ENCODE measurements around the gene MTG1.
"Not testable (repeated sequence)": the region's sequence is repeated elsewhere in the genome, so short reads cannot be mapped to it uniquely, and the experiment has no call there.

The MTG1 gene

DNA sequence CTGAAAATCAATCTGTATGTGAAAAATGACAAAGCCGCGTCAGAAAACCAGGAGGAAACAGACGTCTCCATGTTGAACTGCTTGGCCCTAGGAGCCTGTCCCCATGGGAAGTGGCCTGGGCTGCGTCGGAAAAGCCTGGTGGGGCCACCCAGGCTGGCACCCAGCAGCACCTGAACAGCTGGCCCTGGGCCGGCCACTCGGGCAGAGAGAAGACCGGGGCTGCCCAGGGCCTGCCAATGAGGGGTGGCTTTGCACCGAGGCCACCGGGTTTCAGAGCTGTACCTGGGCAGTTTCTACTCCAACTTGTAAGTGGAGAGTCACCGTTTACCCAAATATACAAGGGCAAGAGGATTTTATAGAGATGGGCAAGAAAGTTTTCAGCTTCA is 35.0 kb upstream of the MTG1 start:
- no peak for DNase-seq (ENCODE audit: low read depth)

DNA sequence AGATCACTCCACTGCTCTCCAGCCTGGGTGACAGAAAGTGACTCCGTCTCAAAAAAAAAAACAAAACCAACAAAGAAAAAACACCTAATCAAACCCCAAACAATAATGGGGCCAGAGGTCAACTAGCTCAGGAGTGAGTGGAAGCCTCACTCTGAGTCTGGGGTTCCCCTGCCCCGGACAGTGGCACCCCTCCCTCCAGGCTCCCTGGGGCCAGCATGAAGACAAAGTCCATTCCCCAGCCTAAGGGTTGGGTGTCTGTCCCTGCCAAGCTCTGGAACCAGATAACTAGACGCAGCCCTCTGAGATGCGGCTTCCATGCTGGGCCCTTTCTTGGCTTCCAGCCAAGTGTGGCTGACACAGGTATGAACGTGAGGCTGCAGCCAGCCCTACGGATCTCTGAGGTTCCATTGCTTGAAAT is 34.4 kb upstream of the MTG1 start:
- no peak for DNase-seq (ENCODE audit: low read depth)

DNA sequence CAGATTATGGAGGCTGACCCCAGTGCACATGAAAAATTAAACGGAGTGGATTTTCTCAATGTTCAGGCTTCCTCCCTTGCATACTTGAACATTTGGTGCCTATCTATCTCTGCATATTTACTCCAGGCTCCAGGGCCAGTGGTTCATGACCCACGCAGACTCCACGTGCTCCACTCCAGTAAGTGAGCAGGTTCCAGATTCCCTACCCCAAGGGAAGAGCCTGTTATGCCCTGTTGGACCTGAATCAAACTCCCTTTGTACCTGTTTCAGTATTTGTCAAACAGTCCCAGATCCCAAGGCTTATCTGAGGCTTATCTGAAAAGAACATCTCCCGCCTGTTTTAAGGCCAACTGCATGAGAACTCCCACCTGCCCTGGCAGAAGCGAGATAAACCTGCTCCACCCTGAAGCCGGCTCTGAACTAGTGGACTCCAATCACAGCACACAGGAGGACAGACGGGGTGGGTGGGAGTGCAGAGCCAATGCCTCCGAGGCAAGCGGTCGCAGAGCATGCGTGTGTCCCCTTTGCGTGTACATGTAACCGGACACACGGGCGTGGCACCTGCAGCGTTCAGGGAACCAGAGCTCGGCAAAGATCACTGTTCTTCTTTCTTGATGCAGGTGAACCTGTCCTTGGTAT is 33.9 kb upstream of the MTG1 start:
- no peak for DNase-seq (ENCODE audit: low read depth)

DNA sequence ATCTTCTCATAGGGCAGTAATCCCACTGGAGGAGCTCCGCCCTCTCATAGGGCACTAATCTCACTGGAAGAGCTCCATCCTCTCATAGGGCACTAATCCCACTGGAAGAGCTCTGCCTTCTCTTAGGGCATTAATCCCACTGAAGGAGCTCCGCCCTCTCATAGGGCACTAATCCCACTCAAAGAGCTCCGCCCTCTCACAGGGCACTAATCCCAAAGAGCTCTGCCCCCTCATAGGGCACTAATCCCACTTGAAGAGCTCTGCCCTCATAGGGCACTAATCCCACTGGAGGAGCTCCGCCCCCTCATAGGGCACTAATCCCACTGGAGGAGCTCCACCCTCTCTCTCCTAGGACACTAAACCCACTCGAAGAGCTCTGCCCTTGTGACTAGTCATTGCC is 32.7 kb upstream of the MTG1 start:
- no peak for DNase-seq (ENCODE audit: low read depth)

DNA sequence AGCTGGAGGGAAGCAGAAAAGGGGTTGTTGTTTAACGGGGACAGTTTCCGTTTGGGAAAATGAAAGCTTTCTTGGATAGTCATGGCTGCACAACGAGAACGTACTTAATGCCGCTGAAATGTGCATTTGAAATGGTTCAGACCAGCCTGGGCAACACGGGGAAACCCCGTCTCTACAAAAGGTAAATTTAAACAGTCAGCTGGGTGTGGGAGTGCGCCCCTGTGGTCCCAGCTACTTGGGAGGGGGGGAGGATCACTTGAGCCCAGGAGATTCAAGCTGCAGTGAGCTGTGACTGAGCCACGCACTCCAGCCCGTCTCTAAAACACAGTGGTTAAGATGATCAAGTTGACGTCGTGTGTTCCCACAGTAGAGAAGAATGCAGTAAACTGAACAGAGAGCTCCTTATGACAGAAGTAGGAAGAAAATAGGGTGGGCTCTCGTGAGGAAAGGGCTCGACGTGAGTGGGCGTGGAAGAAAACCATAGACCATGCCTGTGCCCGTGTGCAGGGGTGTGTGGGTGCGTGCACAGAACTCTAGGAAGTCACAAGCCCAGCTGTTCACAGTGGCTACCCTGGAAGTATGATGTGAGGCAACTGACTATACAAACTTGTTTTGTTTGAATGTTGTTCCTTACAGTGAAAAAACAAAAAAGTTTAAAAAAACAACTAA is 32.0 kb upstream of the MTG1 start:
- no peak for DNase-seq (ENCODE audit: low read depth)

DNA sequence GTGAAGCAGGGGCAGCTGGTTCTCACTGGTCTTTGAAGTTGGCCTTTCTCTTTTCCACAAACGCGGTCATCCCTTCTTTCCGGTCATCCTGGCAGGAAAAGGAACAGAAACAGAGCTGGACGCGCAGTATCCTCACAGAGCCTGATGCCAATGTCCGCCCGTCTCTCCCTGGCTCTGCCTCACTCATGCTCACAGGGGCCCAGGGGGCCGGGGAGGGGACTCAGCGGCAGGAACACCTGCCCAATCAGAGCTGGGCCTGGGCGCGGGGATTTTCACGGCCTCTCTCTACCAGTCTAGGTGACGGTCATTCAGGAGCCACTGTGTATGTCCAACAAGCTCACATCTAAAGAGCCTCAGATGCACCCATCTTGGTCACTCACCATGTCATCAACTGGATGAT is 31.1 kb upstream of the MTG1 start:
- no peak for DNase-seq (ENCODE audit: low read depth)

DNA sequence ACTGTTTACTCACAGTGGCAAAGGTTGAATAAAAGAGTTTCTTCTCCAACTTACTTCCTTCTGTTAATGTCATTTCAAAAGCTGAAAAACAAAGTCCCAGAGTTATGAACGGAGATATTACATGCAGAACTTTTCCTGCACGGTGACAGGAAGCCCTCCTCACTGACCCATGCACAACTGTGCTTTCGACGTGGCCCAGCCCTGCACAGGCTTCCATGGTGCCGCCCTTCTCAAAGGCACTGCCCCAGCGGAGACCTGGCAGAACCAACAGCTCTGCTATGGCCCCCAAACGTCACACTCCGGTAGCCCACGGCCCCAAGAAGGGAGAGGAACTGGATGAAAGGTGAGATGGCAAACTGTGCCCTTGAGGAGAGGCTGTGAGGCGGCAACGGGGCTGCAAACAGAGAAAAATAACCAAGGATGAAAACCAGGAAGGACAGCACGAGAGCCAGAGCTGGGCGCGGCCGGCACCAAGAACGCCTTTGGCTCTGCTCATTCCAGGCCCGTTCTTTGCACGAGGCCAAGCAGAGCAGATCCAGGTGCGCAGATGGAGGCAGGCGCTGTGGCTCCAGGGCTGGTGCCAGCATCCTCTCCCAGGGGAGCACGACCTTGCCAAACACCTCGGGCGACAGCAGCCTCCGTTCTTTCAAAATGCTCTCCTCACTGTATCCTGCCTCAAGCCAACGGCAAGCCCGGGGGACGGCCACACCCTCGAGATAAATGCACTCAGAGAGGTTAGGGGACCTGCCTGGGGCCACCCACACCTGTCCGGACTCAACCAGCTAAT is 29.1 kb upstream of the MTG1 start:
- DNase-seq (ENCODE audit: low read depth): no peak

DNA sequence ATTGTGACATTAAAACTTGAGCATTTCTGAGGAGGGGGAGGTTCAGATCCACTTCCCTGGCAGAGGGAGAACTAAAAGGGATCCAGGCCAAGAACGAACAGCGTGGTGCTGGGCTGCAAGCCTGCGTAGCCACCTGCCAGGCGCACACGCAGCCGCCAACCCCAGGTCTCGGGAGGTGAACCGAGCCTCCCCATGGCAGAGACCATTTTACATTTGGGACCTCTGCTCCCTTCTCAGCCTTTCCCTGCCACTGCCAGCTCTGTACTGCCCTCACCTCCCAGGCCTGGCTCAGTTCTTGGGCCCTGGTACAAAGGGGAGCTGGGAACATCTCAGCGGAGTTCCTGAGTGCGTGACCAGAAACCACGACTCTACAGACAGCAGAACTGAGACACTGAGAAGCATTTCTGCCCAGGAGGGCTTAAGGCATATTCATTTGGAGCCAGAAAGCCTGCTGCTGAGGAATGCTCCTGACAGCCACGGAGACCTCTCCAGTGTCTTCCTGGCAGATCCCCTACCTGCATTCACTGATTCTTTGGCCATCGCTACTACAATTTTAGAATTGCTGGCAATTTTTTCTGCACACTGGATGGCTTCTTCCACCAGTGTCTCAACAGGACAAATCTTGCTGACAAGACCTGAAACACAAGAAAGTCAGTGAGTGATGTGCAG is 28.4 kb upstream of the MTG1 start:
- DNase-seq (ENCODE audit: low read depth): no peak

DNA sequence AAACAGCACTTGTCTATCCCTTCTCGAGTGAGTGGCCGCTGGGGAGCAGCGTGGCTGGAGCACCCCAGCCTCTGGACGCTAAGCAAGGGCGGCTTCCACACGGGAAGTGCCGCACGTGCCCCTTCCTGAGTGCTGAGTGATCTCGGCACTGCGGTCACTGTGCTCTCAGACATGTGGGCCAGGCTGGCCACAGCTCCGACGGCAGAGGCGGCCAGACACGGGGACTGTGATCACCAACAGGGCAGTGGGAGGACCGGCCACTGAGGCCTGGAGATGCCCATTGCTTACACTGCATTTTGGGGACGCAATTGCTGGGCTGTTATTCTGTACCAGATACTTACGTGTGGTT is 27.9 kb upstream of the MTG1 start:
- DNase-seq (ENCODE audit: low read depth): no peak

DNA sequence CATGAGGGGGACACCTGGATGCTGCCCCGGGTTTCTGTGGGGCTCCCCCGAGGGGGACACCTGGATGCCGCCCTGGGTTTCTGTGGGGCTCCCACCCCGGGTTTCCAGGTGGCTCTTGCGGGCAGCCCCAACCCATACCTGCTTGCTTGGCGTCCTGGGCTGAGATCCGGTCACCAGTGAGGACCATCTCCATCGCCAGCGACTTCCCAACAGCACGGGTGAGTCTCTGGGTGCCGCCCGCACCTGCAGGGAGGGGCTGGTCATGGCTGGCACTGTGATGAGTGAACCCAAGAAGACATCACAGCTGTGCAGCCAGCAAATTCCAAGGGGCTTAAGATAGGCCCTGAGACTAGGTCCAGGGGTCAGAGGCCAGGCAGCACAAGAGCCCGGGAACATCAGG is 27.2 kb upstream of the MTG1 start:
- no peak for DNase-seq (ENCODE audit: low read depth)

DNA sequence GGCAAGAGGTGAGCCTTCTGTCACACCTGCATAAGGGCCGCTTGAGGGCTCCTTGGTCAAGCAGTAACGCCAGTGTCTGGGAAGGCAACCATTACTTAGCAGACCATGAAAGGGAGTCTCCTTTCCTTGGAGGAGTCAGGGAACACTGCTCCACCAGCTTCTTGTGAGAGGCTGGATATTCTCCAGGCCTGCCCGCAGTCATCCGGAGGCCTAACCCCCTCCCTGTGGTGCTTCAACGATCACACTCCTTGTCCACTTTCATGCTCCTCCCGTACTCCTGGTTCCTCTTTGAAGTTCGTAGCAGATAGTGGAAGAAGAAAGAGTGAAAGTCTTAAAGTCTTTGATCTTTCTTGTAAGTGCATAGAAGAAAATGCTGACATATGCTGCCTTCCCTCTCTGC is 26.5 kb upstream of the MTG1 start:
- not testable (repeated sequence) for DNase-seq (ENCODE audit: low read depth)

DNA sequence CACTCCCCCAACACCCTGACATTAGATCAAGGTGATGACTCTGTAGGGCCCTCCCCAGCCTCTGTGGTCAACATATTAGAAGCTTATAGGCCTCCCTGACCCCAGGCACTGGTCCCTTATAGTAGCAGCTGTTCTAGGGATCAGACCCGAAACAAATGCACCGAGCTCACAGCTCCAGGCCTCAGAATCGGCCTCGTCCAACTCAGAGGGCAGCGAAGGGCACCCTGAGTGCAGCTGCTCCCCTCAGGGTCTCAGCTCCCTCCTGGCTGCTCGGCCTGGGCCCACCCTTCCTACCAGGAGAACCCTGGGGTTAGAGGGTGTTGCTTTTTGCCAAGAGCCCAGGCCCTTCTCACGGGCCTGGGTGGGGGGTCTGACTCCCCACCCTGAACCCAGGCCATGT is 25.8 kb upstream of the MTG1 start:
- no peak for DNase-seq (ENCODE audit: low read depth)

DNA sequence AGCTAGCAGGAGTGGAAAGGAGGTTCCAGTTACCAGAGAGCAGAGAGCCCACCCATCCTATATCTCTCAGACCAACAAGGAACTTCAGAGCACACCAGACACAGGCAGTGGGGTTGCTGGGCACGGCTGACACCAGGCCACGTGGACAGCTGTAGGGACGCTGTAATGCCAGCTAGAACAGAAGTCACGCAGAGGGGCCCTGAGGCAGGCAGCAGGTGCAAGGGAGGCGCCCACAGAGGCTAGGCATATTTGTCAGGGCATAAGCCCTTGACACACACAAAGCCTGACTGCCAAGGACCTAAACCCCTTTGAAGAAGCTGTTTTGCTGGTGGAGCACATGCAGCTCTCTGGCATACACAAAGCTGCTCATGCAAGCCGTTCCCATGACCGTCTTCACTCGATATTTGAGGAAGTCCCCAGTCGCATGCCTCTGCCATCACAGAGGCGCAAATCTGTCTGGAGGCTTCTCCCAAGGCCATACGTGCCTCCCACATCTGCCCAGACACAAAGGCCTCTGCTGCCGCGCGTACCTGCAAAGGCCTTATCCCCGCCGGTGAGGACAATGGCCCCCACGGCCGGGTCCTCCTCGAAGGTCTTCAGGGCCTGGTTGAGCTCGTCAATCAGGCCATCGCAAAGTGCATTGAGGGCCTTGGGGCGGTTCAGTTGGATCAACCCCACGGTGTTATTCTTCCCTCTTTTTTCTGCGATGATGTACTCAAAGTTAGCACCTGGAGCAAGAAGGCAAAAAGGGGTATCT is 23.7 kb upstream of the MTG1 start:
- no peak for DNase-seq (ENCODE audit: low read depth)

DNA sequence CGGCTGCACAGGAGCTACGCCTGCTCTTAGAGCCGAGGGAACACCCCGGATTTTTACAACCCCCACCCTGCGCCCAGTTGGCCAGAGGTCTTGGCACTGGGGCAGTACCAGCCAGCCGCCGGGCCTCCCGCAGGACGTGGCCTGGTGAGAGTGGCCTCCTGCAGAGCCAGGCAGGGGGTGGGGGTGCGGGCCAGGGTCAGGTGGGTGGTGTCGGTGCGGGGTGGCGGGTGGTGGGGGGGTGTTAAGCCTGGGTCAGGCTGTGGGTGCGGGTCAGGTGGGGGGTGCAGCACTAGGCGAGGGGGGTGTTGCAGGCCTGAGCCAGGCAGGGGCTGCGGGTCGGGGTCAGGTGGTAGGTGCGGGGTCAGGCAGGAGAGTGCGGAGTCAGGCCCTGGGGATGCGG is 21.4 kb upstream of the MTG1 start:
- no peak for DNase-seq (ENCODE audit: low read depth)

DNA sequence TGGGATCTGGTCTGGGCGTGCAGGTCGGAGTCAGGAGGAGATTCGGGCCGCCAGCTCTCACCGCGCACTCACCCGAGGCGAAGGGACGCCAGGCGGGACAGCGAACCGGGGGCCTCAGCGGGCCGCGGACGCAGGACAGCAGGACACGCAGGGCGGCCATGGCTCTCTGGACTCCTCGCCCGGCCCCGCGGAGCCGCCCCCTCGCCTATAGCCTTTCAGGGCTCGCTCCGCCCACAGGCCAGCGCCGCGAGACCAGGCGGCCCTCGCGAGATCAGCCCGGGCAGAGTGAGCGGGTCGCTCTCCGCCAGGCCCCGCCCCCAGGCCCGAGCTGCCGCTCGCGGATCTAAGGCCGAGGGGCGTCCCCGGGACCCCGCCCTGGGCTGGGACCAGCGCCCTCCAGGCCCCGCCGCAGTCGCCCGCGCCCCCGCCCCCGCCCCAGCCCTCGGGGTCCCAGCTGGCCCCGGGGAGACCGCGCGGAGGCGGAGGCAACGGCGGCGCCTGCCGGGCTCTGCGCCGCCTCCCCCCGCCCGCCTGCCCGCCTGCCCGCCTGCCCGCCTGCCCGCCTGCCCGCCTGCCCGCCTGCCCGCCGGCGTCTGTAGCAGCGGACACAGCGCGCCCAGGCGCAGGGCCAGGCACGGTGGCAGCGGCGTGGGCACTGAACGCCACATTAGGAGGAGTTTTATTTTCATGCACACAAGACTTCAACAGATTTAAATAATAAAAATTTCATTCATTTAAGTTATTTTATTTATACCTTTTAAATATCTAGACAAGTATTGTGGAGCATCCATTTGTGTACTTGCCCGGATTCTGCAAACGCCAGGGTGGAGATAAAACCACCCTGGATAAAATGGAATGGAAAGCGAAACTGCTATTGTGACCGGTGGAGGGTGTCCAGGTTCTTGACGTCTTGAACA is 20.5 kb upstream of the MTG1 start, which contains the start of gene ECHS1:
TSS of gene ECHS1 (minus strand) at position 181 of the 917 bp plus-strand sequence. CDS start at position 160, 21 bp downstream.
- DNase-seq (ENCODE audit: low read depth): peak; percentile 93

DNA sequence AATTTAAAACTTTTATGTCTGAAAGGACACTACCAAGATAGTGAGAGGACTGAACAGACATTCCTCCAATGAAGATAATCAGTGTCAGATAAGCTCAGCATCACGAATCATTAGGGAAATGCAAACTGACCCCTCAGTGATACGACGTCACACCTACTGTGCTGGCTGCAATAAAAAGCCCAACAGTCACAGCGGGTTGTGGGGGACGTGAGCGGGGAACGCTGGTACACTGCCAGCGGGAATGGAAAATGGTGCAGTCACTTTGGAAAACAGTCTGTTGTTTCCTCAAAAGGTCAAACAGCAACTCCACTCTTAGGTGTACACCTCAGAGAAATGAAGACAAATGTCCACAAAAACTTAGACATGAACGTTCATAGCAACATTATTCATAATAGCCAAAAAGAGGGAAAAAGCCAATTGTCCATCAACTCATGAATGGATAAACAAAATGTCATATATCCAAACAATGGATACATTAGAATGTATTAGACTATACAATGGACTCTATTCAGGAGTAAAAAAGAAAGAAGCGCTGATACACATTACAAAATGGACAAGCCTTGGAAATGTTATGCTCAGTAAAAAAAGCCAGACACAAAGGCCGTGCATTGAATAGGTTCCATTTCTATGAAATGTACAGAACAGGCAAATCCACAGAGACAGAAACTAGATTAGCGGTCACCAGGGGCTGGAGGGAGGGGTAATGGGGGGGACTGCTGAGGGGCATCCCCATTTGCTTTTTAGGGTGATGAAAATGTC is 18.4 kb upstream of the MTG1 start:
- DNase-seq (ENCODE audit: low read depth): no peak

DNA sequence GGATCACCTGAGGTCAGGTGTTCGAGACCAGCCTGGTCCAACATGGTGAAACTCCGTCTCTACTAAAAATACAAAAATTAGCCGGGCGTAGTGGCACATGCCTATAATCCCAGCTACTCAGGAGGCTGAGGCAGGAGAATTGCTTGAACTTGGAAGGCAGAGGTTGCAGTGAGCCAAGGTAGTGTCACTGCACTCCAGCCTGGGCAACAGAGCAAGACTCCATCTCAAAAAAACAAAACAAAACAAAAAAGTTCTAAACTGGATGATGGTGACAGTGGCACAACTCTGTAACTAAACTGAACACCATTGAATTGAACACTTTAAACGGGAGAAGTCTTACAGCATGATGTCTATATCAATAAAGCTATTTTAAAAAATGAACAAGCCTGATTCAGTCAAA is 17.8 kb upstream of the MTG1 start:
- DNase-seq (ENCODE audit: low read depth): not testable (repeated sequence)

DNA sequence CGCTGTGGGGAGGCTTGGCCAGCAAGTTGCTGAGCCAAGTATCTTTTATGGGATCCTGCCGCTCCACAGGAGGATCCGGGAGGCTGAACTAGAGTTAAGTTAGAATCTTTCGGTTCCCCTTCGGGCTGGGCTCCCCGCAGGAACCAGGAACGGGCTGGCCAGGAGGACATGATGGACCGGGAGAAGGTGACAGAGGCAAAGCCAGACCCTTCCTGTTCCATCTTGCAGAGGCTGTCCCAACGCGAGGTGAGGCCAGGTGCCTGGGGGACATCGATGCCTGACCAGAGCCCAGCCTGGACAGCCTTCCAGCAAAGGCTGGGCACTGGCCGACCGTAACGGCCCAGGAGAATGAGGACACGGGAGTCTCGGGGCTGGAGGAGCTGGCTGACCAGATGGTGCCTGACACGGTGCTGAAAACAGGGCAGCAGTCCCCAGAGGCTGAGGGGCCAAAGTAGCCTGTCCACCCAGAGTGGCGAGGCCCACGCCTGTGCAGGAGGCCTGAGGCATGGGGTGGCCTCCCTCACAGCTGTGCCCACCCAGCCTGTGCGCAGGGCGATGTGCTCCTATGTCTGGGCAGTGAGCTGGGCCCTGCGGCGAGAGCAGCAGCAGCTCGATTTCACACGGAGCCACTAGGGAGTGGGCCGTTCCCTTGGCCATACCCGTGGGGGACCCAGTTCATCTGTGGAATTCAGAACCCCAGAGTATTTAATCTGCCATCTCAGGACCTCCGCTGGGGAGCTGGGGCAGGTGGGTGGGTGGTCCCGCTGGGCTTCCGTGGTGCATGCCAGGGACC is 16.7 kb upstream of the MTG1 start:
- no peak for DNase-seq (ENCODE audit: low read depth)

DNA sequence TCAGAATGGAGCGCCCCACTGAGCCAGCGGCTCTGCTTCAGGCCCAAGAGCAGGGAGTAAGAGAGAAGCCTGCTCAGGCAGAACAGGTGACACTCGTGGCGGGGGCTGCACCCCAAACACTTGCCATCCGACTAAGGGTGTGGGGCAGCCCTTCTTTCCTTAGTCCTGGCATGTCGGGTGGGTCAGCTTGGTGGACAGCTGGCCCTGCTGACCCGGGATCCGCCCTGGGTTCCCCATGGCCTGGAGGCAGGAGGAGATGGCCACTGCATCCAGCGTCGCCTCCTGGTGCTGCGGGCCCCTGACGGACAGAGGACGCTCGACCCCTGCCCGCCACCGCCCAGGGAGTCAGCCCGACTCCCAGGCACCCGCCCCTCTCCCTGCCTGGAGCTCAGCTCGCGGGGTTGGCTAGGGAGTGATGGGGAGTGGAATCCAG is 16.1 kb upstream of the MTG1 start:
- DNase-seq (ENCODE audit: low read depth): no peak

Data from stimulated activated CD8-positive, alpha-beta memory T cell treated with anti-CD3 and anti-CD28 coated beads, Interleukin-4, amount 100 ng/mL, for 24 hours (primary cell).